Measurements from ENCODE around the gene SERINC2. TPM values are rescaled to one million over a fixed set of nuclear protein-coding genes. Genes with fewer than 3 reads are reported as not detected.

Gene SERINC2
- total and polyA plus RNA-seq, 10 of the 15 experiments (the other 5 are each of a cell fraction or from before 2014, with no cell fraction given) = 0.02 to 9.4 (median 0.50) TPM

DNA sequence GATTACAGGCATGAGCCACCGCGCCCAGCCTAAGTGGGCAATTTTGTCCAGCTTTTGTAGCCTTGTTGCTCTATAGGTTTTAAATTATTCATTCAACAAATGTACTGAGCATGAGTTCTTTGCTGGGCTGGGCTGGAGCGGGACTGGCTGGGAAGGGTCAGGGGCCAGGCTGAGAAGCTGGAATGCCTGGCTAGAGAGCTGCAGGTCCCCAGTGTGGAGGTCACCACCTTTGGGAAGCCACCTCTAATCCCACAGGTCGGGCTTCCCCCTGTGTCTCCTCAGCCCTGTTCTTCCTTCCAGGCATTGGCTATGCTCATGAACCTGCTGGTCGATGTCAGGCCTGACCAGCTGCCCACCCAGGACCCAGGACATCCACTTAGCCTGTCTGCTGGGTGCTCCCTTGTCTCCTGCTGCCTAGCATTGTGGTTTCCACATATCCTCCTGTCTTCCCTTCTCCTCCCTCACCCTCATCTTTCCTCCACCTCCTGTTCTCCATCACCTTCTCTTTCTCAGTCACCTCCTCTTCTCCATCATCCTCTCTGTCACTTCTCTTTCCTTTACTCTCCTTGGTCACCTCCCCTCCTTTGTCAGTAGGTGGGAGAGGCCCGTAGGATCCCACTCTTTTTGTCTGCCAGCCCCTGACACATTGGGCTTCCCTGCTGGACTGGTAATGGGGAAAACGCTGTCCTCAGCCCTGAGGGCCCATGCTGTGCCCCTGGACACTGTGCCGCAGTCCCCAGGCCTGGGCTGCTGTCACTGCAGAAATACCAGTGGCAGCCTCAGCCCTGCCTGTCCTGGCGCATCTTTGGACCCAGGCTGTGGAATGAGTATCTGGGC, 23.8 kb downstream of the SERINC2 start:
- Histone ChIP-seq H3K27ac (ENCODE audit: control insufficient read depth, insufficient read depth) (no peak overlapping the region), H4K20me1 (ENCODE audit: control insufficient read depth, insufficient read depth) (no peaks in the 10 kb centered on the region), H3K4me2 (ENCODE audit: control insufficient read depth, insufficient read depth) (no peak overlapping the region), H3K79me2 (ENCODE audit: control insufficient read depth, insufficient read depth, low read length) (no peaks in the 10 kb centered on the region), H3K9ac (ENCODE audit: control insufficient read depth, insufficient read depth, low read length) (no peak overlapping the region), H3K4me3 (no peak overlapping the region), H3K27me3 (replicated peaks in 1 of 2; ENCODE audit: control insufficient read depth in 2 of 2, insufficient read depth in 2 of 2, low read length in 1 of 2) (no peaks in the 10 kb centered on the region), H3K9me3 (replicated peaks; ENCODE audit: control insufficient read depth, insufficient read depth, low read length) (no peaks in the 10 kb centered on the region), H3K36me3 (ENCODE audit: control insufficient read depth in 2 of 2, insufficient read depth in 2 of 2, low read length in 1 of 2) (no peaks in the 10 kb centered on the region), H3K4me1 (ENCODE audit: control insufficient read depth, insufficient read depth, low read length) (no peaks in the 10 kb centered on the region), H2AFZ (ENCODE audit: control insufficient read depth, low read depth, low read length) (no peak overlapping the region)
- DNase-seq (ENCODE audit: low read depth, low spot score) = no peak
- BruUV-seq (replicated peaks) = no TSS peak
- RAD21 ChIA-PET (ENCODE audit: unreplicated experiment) = interaction anchor here (1.7 kb wide), 1 partner anchor 15 kb away, joined by 4 read pairs; no protein-coding TSS in a partner anchor
- FAIRE-seq = no peak
- SMC1A ChIA-PET (ENCODE audit: uncharacterized antibody, unreplicated experiment) = interaction anchor here (1.0 to 1.5 kb wide), 2 partner anchors 11 to 15 kb away, joined by 3 read pairs; no protein-coding TSS in a partner anchor
- POLR2A ChIA-PET = interaction anchor here (0.6 to 1.0 kb wide), 2 partner anchors 30 to 101 kb away, joined by 3 to 4 read pairs; no protein-coding TSS in a partner anchor
- intact Hi-C loops (cut with micrococcal nuclease; ENCODE audit: unreplicated experiment) (no loop called here), in situ Hi-C loops (cut with MboI) (no loop called here)
- CTCF ChIA-PET = interaction anchor here (0.8 kb wide), 1 partner anchor 101 kb away, joined by 4 read pairs; no protein-coding TSS in a partner anchor
- TF ChIP-seq HDGF (IDR thresholded peaks at IDR 0.05) (no peak), PAX5 (IDR thresholded peaks at IDR 0.05; ENCODE audit: borderline replicate concordance, low read depth, low read length) (no peak), NRF1 (conservative IDR thresholded peaks at IDR 0.05; ENCODE audit: low read depth, low read length) (no peak), CBX5 (IDR thresholded peaks at IDR 0.05; ENCODE audit: low read depth) (no peak)
- WGBS (ENCODE audit: insufficient coverage, insufficient replicate concordance, low lambda C conversion rate, missing lambda C conversion rate) = 47% methylated on average over 9 of the region's 9 CpGs
- ATAC-seq = no peak

DNA sequence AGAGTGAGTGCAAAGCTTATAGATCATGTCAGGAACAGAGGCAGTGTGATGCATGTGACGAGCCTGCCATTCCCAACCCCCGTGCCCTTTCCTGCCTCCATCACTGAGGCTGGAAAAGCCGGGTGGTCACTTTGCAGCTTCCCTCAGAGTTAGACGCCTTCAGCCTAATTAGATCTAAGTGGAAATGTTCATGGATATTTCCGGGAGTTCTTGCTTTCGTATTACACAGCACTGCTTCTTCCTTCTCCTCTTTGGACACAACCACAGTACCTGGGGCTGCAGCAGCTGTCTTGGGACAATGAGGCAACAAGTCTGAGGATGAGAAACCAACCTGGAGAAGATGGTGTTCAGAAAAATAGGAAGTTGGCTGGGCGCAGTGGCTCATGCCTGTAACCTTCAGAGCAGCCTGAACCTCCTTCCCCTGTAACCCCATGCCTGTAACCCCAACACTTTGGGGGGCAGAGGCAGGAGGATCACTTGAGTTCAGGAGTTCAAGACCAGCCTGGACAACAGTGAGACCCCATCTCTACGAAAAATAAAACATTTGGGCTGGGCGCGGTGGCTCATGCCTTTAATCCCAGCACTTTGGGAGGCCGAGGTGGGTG, 24.5 kb downstream of the SERINC2 start:
- no TSS peak for BruUV-seq (replicated peaks)
- H4K20me1 ChIP-seq (ENCODE audit: control insufficient read depth, insufficient read depth) = no peaks in the 10 kb centered on the region
- no peak for FAIRE-seq
- WGBS (ENCODE audit: insufficient coverage, insufficient replicate concordance, low lambda C conversion rate, missing lambda C conversion rate) = 40% methylated on average over 11 of the region's 11 CpGs
- SMC1A ChIA-PET (ENCODE audit: uncharacterized antibody, unreplicated experiment) = no interaction called here
- H3K4me3 ChIP-seq = no peak overlapping the region
- CTCF ChIA-PET = interaction anchor here (0.7 to 6.5 kb wide), 3 partner anchors 14 to 100 kb away, joined by 3 to 41 read pairs (median 4); no protein-coding TSS in a partner anchor
- H3K36me3 ChIP-seq (ENCODE audit: control insufficient read depth in 2 of 2, insufficient read depth in 2 of 2, low read length in 1 of 2) = no peaks in the 10 kb centered on the region
- in situ Hi-C loops (cut with MboI) = no loop called here
- no peak overlapping the region for H3K4me2 ChIP-seq (ENCODE audit: control insufficient read depth, insufficient read depth)
- H2AFZ ChIP-seq (ENCODE audit: control insufficient read depth, low read depth, low read length) = no peak overlapping the region
- H3K79me2 ChIP-seq (ENCODE audit: control insufficient read depth, insufficient read depth, low read length) = no peaks in the 10 kb centered on the region
- no peaks in the 10 kb centered on the region for H3K9me3 ChIP-seq (replicated peaks; ENCODE audit: control insufficient read depth, insufficient read depth, low read length)
- POLR2A ChIA-PET = no interaction called here
- H3K9ac ChIP-seq (ENCODE audit: control insufficient read depth, insufficient read depth, low read length) = no peak overlapping the region
- H3K4me1 ChIP-seq (ENCODE audit: control insufficient read depth, insufficient read depth, low read length) = no peaks in the 10 kb centered on the region
- intact Hi-C loops (cut with micrococcal nuclease; ENCODE audit: unreplicated experiment) = no loop called here
- H3K27ac ChIP-seq (ENCODE audit: control insufficient read depth, insufficient read depth) = no peak overlapping the region
- no peak for ATAC-seq
- RAD21 ChIA-PET (ENCODE audit: unreplicated experiment) = no interaction called here
- no peak for DNase-seq (ENCODE audit: low read depth, low spot score)
- H3K27me3 ChIP-seq (replicated peaks in 1 of 2; ENCODE audit: control insufficient read depth in 2 of 2, insufficient read depth in 2 of 2, low read length in 1 of 2) = no peaks in the 10 kb centered on the region
- TF ChIP-seq SREBF1 (IDR thresholded peaks at IDR 0.05; ENCODE audit: low read length) (no peak), BHLHE40 (IDR thresholded peaks at IDR 0.05; ENCODE audit: borderline replicate concordance in 1 of 2, low read depth in 2 of 2, low read length in 1 of 2) (no peak), HDAC2 (IDR thresholded peaks at IDR 0.05) (no peak), SPI1 (IDR thresholded peaks at IDR 0.05; ENCODE audit: borderline replicate concordance, insufficient read depth, low read depth, low read length) (no peak), USF2 (IDR thresholded peaks at IDR 0.05; ENCODE audit: borderline replicate concordance, low read depth, low read length) (no peak), SP1 (IDR thresholded peaks at IDR 0.05; ENCODE audit: low read depth, low read length) (no peak), SUPT20H (IDR thresholded peaks at IDR 0.05; ENCODE audit: borderline replicate concordance, control insufficient read depth, low read depth, low read length) (no peak)
- TF ChIP-seq, protein P1, sequence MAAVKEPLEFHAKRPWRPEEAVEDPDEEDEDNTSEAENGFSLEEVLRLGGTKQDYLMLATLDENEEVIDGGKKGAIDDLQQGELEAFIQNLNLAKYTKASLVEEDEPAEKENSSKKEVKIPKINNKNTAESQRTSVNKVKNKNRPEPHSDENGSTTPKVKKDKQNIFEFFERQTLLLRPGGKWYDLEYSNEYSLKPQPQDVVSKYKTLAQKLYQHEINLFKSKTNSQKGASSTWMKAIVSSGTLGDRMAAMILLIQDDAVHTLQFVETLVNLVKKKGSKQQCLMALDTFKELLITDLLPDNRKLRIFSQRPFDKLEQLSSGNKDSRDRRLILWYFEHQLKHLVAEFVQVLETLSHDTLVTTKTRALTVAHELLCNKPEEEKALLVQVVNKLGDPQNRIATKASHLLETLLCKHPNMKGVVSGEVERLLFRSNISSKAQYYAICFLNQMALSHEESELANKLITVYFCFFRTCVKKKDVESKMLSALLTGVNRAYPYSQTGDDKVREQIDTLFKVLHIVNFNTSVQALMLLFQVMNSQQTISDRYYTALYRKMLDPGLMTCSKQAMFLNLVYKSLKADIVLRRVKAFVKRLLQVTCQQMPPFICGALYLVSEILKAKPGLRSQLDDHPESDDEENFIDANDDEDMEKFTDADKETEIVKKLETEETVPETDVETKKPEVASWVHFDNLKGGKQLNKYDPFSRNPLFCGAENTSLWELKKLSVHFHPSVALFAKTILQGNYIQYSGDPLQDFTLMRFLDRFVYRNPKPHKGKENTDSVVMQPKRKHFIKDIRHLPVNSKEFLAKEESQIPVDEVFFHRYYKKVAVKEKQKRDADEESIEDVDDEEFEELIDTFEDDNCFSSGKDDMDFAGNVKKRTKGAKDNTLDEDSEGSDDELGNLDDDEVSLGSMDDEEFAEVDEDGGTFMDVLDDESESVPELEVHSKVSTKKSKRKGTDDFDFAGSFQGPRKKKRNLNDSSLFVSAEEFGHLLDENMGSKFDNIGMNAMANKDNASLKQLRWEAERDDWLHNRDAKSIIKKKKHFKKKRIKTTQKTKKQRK (IDR thresholded peaks at IDR 0.05; ENCODE audit: low read depth, low read length) = no peak
